ENCODE measurements around the gene SMIM3. TPM values are rescaled to one million over a fixed set of nuclear protein-coding genes. Genes with fewer than 3 reads are reported as not detected.

SMIM3 gene
- total RNA-seq, 4 donors from 2014 or later, result 6.8 to 38.5 (median 17.6) TPM

- TF ChIP-seq CTCF (IDR thresholded peaks at IDR 0.05) (no peak), POLR2A (IDR thresholded peaks at IDR 0.05) (no peak)
- no peaks in the 10 kb centered on the region for H3K27me3 ChIP-seq
- 9 to 19% methylated on average over 7 of the region's 7 CpGs for WGBS, 2 donors
- H3K4me1 ChIP-seq, result peaks cover 34 to 69% (median 44%) of the 10 kb centered on the region in 3 donors
- DNase-seq, result no peak
- no peaks in the 10 kb centered on the region for H3K36me3 ChIP-seq
- no peaks in the 10 kb centered on the region for H3K9me3 ChIP-seq
- H3K27ac ChIP-seq, result peak overlapping the region; percentile 86 to 97 (median 93)
- intact Hi-C loops (cut with DNase I), result no loop called here
- H3K4me3 ChIP-seq, result peak overlapping the region; percentile 63 to 87 (median 78)
Observed at GRCh38 chr5:150778088-150778516, 455 bp upstream of the SMIM3 start.

- H3K27me3 ChIP-seq, result no peaks in the 10 kb centered on the region
- peak overlapping the region; percentile 86 to 97 (median 93) for H3K27ac ChIP-seq
- H3K4me3 ChIP-seq, result peak overlapping the region; percentile 63 to 87 (median 78)
- TF ChIP-seq CTCF (IDR thresholded peaks at IDR 0.05) (no peak), POLR2A (IDR thresholded peaks at IDR 0.05) (no peak)
- peaks cover 45 to 70% (median 58%) of the 10 kb centered on the region in 3 donors for H3K4me1 ChIP-seq
- 32 to 40% methylated on average over 7 of the region's 13 CpGs for WGBS, 2 donors
- DNase-seq, result no peak
- H3K9me3 ChIP-seq, result no peaks in the 10 kb centered on the region
- no peaks in the 10 kb centered on the region for H3K36me3 ChIP-seq
- intact Hi-C loops (cut with DNase I), result no loop called here
Observed at GRCh38 chr5:150779397-150780186, 1.0 kb downstream of the SMIM3 start.

- Histone ChIP-seq H3K27me3 (no peaks in the 10 kb centered on the region), H3K27ac (peak overlapping the region; percentile 86 to 97 (median 93)), H3K4me3 (peak overlapping the region in 3 of 4 donors; percentile 76 to 87 (median 79)), H3K9me3 (no peaks in the 10 kb centered on the region), H3K36me3 (no peaks in the 10 kb centered on the region), H3K4me1 (peaks cover 45 to 75% (median 64%) of the 10 kb centered on the region in 3 donors)
- no peak for TF ChIP-seq CTCF (IDR thresholded peaks at IDR 0.05)
- TF ChIP-seq POLR2A (IDR thresholded peaks at IDR 0.05), result peak in 2 of 4 donors; percentile 43 to 58
- intact Hi-C loops (cut with DNase I), result no loop called here
- DNase-seq, result no peak
- 36 to 49% methylated on average over 3 to 4 of the region's 6 CpGs for WGBS, 2 donors
Observed at GRCh38 chr5:150780187-150780692, 1.7 kb downstream of the SMIM3 start.

DNA sequence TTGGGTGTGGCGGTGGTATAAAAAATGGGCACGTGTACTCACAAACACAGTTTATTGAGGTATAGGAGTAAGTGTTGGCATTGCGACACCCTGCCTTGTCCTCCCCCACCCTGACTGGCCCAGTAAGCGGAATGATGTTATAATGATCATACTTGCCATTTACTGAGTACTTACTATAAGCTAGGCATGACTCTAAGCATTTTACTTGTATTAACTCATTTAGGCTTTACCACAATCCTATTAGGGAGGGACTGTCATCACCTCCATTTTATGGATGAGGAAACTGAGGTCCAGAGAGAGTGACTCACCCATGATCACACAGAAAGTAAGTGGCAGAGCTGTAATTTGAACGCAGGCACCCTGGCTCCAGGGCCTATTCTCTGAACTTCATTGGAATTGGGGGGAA is 2.3 kb downstream of the SMIM3 start:
- no peaks in the 10 kb centered on the region for H3K9me3 ChIP-seq
- no peaks in the 10 kb centered on the region for H3K27me3 ChIP-seq
- intact Hi-C loops (cut with DNase I), result no loop called here
- peaks cover 45 to 81% (median 64%) of the 10 kb centered on the region in 3 donors for H3K4me1 ChIP-seq
- peak overlapping the region in 3 of 4 donors; percentile 76 to 87 (median 79) for H3K4me3 ChIP-seq
- no peak for DNase-seq
- 32 to 59% methylated on average over 5 of the region's 5 CpGs for WGBS, 2 donors
- TF ChIP-seq CTCF (IDR thresholded peaks at IDR 0.05), result no peak
- peak overlapping the region; percentile 86 to 97 (median 93) for H3K27ac ChIP-seq
- no peaks in the 10 kb centered on the region for H3K36me3 ChIP-seq
